SU-DHL-6 (cell line): ENCODE measurements around the gene GMDS.

Experiments used
- H2AFZ ChIP-seq: fragments of 200-600 bp; sonication (generic); 2 replicates; pipeline ENCODE4 v1.6.1; 2014; ENCODE audit warnings: low read depth, mild to moderate bottlenecking, moderate library complexity, mixed read lengths, antibody characterized with exemption, low read length; ENCODE audit not compliant: severe bottlenecking
- H3F3A ChIP-seq: fragments of 200-600 bp; shearing (Covaris generic); 2 replicates; pipeline ENCODE4 v1.6.0; 2016; ENCODE audit warnings: antibody characterized with exemption, mild to moderate bottlenecking; ENCODE audit not compliant: insufficient read depth
- H3K27ac ChIP-seq: fragments of 200-600 bp; sonication (generic); 2 replicates; pipeline ENCODE4 v1.5.1; 2016; ENCODE audit warnings: low read depth, mild to moderate bottlenecking, low read length, moderate library complexity, mixed read lengths
- H3K27me3 ChIP-seq: fragments of 200-600 bp; sonication (generic), shearing (Covaris generic); 2 replicates; pipeline ENCODE4 v1.6.0; 2014; ENCODE audit warnings: mild to moderate bottlenecking, low read length
- H3K36me3 ChIP-seq: fragments of 200-600 bp; sonication (generic); 2 replicates; pipeline ENCODE4 v1.6.1; 2014; ENCODE audit warnings: mild to moderate bottlenecking, low read length, mixed read lengths
- H3K4me2 ChIP-seq: fragments of 300-600, 200-600 bp; shearing (Covaris generic), sonication (generic); 2 replicates; pipeline ENCODE4 v1.6.0; 2014; ENCODE audit warnings: low read length, low read depth, mild to moderate bottlenecking; ENCODE audit not compliant: poor library complexity, severe bottlenecking
- H3K4me3 ChIP-seq: fragments of 200-600 bp; sonication (generic); 2 replicates; pipeline ENCODE4 v1.5.1; 2014; ENCODE audit warnings: antibody characterized with exemption, low read length, mild to moderate bottlenecking, mixed read lengths; ENCODE audit not compliant: insufficient read depth, poor library complexity, severe bottlenecking
- H3K79me2 ChIP-seq: fragments of 200-600 bp; sonication (generic); 2 replicates; pipeline ENCODE4 v1.6.1; 2014; ENCODE audit warnings: mild to moderate bottlenecking, low read length, moderate library complexity; ENCODE audit not compliant: insufficient read depth
- H3K9ac ChIP-seq: fragments of 200-600 bp; sonication (generic); 2 replicates; pipeline ENCODE4 v1.7.0; 2014; ENCODE audit warnings: mild to moderate bottlenecking, low read length
- H3K9me2 ChIP-seq: fragments of 200-600 bp; sonication (generic); replicated peaks from 2 replicates; pipeline ENCODE4 v1.6.1; 2014; ENCODE audit warnings: low read length; ENCODE audit not compliant: insufficient read depth
- H3K9me3 ChIP-seq: fragments of 200-600 bp; sonication (generic); 2 replicates; pipeline ENCODE4 v1.6.1; 2014; ENCODE audit warnings: low read length, mixed read lengths; ENCODE audit not compliant: insufficient read depth
- H4K20me1 ChIP-seq: fragments of 200-600 bp; sonication (generic); 2 replicates; pipeline ENCODE4 v1.6.1; 2014; ENCODE audit warnings: low read depth, mild to moderate bottlenecking, antibody characterized with exemption, low read length, moderate library complexity, mixed read lengths
- EZH2phosphoT487 ChIP-seq: fragments of 200-600 bp; sonication (generic), shearing (Covaris generic); conservative IDR thresholded peaks from 2 replicates; pipeline ENCODE4 v1.6.1; 2018; ENCODE audit warnings: mild to moderate bottlenecking, antibody characterized with exemption, low read length, moderate library complexity, mixed read lengths
- TF ChIP-seq, protein P1 (sequence below): fragments of 200-600 bp; sonication (generic); IDR thresholded peaks from one replicate; pipeline ENCODE4 v1.5.1; 2017; ENCODE audit warnings: antibody characterized with exemption, mild to moderate bottlenecking, low read length, moderate library complexity; ENCODE audit not compliant: insufficient read depth, poor library complexity, severe bottlenecking

Gene GMDS

DNA sequence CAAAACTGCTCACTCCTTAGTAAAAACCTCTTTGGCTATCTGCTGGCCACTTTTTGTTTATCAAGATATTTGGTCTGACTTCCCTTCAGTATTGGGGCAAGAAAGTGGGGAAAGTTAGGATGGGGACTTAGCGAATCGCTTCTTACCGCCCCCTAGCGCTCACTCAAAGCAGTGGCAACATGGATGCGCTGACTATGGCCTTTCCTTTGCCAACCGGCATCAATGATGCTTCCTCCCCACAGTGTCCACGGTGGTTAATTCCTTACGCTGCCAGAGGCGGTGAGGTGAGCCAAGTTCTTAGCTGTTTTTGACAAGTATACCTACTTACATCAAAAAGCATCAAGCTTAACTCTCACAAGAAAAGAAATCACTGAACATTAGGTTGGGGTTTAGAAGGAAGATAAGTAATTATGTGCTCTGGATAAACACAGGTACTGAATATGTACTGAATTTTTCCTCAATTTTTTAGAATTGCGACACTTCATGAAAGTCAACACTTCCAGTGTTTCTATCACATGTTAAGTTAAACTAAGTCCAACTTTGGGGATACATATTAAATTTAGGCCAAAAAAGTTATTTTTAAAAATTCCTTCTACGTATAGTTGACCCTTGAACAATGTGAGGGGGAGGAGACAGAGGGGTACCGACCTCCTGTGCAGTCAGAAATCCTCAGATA, 86.7 kb downstream of the GMDS start:
- Histone ChIP-seq H4K20me1 (peaks cover 37% of the 10 kb centered on the region), H3K9me3 (no peaks in the 10 kb centered on the region), H2AFZ (no peak overlapping the region), H3K36me3 (no peaks in the 10 kb centered on the region), H3K9ac (no peak overlapping the region), H3K4me2 (no peak overlapping the region), H3K27ac (no peak overlapping the region), H3K4me3 (no peak overlapping the region), H3K9me2 (no peaks in the 10 kb centered on the region), H3K27me3 (no peaks in the 10 kb centered on the region), H3F3A (no peaks in the 10 kb centered on the region), H3K79me2 (no peaks in the 10 kb centered on the region; the same call in 1 of the 2 replicates)
- no peak for TF ChIP-seq EZH2phosphoT487
- TF ChIP-seq, protein P1, sequence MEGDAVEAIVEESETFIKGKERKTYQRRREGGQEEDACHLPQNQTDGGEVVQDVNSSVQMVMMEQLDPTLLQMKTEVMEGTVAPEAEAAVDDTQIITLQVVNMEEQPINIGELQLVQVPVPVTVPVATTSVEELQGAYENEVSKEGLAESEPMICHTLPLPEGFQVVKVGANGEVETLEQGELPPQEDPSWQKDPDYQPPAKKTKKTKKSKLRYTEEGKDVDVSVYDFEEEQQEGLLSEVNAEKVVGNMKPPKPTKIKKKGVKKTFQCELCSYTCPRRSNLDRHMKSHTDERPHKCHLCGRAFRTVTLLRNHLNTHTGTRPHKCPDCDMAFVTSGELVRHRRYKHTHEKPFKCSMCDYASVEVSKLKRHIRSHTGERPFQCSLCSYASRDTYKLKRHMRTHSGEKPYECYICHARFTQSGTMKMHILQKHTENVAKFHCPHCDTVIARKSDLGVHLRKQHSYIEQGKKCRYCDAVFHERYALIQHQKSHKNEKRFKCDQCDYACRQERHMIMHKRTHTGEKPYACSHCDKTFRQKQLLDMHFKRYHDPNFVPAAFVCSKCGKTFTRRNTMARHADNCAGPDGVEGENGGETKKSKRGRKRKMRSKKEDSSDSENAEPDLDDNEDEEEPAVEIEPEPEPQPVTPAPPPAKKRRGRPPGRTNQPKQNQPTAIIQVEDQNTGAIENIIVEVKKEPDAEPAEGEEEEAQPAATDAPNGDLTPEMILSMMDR, result peak; percentile 90

DNA sequence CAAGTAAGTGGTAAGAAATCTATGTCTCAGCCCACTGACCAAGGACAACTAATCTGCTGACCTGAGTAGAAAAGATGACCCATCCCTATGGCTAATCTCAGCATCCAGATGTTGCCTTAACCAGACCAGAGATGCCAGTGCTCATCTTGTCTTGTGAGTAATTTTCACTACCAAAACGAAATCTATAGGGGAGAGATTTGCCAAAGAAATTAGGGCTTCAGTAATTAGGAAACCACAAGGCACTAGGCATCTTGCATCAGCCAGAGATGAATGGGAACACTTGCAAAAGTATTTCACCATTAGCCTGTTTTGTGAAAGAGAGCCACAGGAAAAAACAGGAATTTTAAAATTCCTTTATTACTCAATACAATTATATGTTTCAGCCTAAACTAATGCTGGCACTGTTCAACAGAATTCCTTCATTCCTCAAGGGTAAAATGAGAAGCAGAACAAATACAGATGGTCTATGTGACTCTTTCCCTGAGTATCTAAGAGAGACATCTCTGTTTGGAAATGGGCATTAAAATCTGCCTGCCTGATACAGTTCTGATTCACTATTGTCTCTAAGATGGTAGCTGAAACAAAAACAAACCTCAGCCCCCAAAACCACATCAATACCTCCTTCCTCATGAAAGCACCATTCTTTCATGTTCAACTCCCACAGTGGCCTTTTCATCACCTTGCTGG, 87.8 kb downstream of the GMDS start:
- Histone ChIP-seq H4K20me1 (peaks cover 46% of the 10 kb centered on the region), H3K79me2 (no peaks in the 10 kb centered on the region; the same call in 1 of the 2 replicates), H3K4me2 (no peak overlapping the region), H3K27ac (no peak overlapping the region), H3K4me3 (no peak overlapping the region), H3K27me3 (no peaks in the 10 kb centered on the region), H3K9me2 (no peaks in the 10 kb centered on the region), H3K9me3 (no peaks in the 10 kb centered on the region), H3F3A (no peaks in the 10 kb centered on the region), H2AFZ (no peak overlapping the region), H3K9ac (no peak overlapping the region), H3K36me3 (no peaks in the 10 kb centered on the region)
- TF ChIP-seq EZH2phosphoT487, result no peak
- TF ChIP-seq, protein P1, result no peak

DNA sequence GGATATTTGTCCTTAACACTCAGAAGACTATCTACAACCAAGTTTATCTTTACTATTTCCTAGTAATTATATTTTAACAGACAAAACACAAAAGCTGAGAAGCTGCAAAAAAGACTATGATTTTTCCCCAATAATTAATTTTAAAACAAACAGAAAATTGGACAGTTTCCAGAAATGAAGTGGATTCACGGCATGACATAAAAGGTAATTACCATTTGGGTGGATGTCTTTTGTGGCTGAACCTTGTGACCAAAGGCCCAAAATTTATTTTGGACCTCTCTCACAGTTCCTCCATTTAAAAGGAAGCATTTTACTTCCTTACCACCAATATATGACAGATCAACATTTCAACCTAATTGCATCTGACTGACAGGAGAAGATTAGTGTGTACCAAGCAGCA, 90.2 kb downstream of the GMDS start:
- H3K4me2 ChIP-seq, result no peak overlapping the region
- no peaks in the 10 kb centered on the region for H3K27me3 ChIP-seq
- H3K9me2 ChIP-seq, result no peaks in the 10 kb centered on the region
- no peak overlapping the region for H2AFZ ChIP-seq
- H3K9ac ChIP-seq, result no peak overlapping the region
- H3K36me3 ChIP-seq, result no peaks in the 10 kb centered on the region
- peaks cover 57% of the 10 kb centered on the region for H4K20me1 ChIP-seq
- H3K27ac ChIP-seq, result no peak overlapping the region
- no peak overlapping the region for H3K4me3 ChIP-seq
- TF ChIP-seq, protein P1, result no peak
- no peak for TF ChIP-seq EZH2phosphoT487
- H3K9me3 ChIP-seq, result no peaks in the 10 kb centered on the region
- no peaks in the 10 kb centered on the region; the same call in 1 of the 2 replicates for H3K79me2 ChIP-seq
- H3F3A ChIP-seq, result no peaks in the 10 kb centered on the region
